ENCODE measurements around the gene ACKR2.

- no peak for TF ChIP-seq EP300 (IDR thresholded peaks at IDR 0.05)
- no peak for TF ChIP-seq POLR2AphosphoS5 (IDR thresholded peaks at IDR 0.05)
- TF ChIP-seq, protein P1, sequence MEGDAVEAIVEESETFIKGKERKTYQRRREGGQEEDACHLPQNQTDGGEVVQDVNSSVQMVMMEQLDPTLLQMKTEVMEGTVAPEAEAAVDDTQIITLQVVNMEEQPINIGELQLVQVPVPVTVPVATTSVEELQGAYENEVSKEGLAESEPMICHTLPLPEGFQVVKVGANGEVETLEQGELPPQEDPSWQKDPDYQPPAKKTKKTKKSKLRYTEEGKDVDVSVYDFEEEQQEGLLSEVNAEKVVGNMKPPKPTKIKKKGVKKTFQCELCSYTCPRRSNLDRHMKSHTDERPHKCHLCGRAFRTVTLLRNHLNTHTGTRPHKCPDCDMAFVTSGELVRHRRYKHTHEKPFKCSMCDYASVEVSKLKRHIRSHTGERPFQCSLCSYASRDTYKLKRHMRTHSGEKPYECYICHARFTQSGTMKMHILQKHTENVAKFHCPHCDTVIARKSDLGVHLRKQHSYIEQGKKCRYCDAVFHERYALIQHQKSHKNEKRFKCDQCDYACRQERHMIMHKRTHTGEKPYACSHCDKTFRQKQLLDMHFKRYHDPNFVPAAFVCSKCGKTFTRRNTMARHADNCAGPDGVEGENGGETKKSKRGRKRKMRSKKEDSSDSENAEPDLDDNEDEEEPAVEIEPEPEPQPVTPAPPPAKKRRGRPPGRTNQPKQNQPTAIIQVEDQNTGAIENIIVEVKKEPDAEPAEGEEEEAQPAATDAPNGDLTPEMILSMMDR (IDR thresholded peaks at IDR 0.05) = no peak
These were observed 39.6 kb upstream of the ACKR2 start for GRCh38 chr3:42769477-42770131.

All from suprapubic skin (tissue), 4 donors.